Measurements from ENCODE around the gene GMEB2.

The GMEB2 gene

DNA sequence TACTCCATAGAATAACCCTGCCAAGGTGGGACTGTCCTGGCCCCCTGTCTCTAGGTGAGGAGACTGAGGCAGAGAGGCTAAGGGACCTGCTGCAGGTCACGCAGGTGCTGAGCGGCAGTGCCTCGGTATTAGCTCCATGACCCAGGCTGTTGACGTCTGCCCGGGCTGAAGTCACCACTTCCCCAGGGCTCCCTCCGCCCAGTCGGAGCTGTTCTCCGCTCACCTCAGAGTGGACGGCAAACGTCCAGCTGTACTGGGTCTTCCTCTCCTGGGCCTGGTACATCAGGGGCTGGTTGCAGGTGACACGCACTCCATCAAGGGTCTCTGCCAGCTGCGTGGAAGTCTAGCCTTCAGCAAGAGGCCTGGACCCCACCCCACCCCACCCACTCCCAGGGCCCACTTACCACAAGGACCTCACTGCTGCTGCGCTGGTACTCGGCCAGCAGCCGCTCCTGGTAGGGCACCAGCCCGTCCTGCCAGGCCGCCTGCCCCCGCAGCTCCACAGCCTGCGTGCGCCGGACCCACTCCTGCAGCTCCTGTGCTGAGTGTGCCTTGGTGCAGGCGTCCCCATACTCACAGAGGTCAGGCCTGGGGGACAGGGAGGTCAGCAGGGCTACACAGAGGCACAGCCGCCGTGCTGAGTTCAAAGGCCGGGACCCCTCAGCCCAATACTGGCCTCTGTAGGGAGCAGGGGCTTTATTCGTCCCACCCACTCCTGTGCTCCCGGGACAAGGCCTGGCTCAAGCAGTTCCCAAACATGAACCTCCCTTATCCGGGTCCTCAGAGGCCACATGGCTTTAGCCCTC, 56.4 kb downstream of the GMEB2 start:
- DNase-seq = no peak
- Mint-ChIP-seq H3K27me3 (ENCODE audit: low read depth, poor library complexity) (no peaks in the 10 kb centered on the region), H3K9me3 (no peaks in the 10 kb centered on the region), H3K27ac (no peak overlapping the region), H3K36me3 (ENCODE audit: low read depth) (no peaks in the 10 kb centered on the region), H3K4me3 (no peak overlapping the region), H3K4me1 (no peaks in the 10 kb centered on the region)
- TF ChIP-seq, protein P1, sequence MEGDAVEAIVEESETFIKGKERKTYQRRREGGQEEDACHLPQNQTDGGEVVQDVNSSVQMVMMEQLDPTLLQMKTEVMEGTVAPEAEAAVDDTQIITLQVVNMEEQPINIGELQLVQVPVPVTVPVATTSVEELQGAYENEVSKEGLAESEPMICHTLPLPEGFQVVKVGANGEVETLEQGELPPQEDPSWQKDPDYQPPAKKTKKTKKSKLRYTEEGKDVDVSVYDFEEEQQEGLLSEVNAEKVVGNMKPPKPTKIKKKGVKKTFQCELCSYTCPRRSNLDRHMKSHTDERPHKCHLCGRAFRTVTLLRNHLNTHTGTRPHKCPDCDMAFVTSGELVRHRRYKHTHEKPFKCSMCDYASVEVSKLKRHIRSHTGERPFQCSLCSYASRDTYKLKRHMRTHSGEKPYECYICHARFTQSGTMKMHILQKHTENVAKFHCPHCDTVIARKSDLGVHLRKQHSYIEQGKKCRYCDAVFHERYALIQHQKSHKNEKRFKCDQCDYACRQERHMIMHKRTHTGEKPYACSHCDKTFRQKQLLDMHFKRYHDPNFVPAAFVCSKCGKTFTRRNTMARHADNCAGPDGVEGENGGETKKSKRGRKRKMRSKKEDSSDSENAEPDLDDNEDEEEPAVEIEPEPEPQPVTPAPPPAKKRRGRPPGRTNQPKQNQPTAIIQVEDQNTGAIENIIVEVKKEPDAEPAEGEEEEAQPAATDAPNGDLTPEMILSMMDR (IDR thresholded peaks at IDR 0.05) = no peak

DNA sequence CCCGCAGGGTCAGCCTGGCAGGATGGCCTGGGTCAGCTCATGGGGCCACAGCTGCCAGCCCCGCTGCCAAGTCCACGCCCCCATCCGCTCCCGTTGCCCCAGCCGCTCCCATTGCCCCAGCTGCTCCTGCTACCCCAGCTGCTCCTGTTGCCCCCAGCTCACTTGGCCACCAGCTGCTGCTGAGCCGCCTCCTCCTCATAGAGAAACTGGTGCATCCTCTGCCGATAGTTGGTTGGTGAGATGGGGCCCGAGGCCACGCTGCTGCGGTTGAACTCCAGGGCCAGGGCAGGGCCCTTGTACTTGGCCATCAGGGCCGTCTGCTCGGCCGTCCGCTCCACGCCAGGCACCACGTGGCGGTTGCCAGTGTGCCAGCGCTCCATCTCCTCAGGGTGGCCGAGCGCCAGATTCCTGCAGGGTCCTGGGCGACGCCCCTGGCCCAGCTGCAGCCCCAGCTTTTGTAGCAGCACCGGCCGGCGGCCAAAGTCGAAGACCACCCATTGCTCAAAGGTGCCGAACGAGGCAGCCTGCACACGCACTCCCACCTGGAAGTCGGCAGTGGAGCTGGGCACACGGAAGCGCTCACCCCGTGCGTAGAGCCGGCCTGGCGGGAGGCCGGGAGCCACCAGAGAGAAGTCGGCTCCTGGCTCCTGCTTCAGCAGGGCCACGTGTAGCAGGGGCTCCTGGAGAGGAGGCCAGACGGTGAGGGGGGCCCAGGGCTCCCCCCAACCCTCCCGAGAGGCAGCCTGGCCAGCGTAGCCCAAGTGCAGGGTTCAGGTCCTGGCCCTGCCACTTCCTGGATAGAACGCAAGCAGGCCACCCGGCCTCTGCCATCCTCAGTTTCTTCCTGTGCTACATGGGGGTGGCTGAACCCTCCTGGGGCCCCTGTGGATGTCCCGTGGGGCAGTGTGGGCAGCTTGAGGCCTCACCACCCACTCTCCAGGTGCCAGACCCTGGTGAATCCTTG, 57.6 kb downstream of the GMEB2 start:
- Mint-ChIP-seq H3K9me3 (no peaks in the 10 kb centered on the region), H3K36me3 (ENCODE audit: low read depth) (no peaks in the 10 kb centered on the region), H3K27me3 (ENCODE audit: low read depth, poor library complexity) (no peaks in the 10 kb centered on the region), H3K4me3 (no peak overlapping the region), H3K4me1 (no peaks in the 10 kb centered on the region), H3K27ac (no peak overlapping the region)
- TF ChIP-seq, protein P1 (IDR thresholded peaks at IDR 0.05) = no peak
- no peak for DNase-seq

DNA sequence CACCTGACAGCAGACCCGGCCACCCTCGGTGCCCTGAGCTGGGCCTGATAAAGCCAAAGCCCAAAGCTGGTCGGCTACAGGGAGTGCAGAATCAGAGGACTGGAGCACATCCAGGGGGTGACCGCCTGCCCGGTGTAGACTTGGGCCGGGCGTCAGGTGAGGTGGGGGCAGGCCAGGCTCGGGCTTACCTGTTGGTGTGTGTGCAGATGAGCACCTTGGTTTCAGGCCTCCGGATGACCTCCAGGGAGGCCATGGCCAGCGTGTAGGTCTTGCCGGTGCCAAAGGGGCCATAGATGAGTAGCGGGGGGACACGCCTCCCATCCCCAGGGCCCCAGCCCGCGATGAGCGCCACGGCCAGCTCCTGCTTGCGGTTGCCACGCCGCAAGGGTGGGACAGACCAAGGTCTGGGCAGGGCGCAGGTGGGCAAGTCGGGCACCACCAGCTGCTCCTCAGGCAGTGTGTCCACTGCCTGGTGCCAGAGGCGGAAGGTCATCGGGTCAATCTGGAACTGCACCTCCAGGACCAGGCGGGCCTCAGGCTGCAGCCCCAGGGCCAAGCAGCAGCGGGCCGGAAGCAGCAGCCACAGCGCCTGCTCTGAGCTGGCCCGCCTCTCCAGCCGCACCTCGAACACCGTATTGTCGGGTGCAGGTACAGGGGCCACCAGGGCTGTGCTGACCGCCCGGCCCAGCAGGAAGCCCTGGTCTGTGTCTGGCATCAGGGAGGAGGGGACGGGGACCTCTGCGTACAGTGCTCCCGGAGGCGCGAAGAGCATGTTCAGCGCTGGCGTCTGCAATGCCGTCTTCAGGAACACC, 58.5 kb downstream of the GMEB2 start:
- H3K4me1 Mint-ChIP-seq = no peaks in the 10 kb centered on the region
- H3K27me3 Mint-ChIP-seq (ENCODE audit: low read depth, poor library complexity) = no peaks in the 10 kb centered on the region
- no peak for DNase-seq
- no peaks in the 10 kb centered on the region for H3K36me3 Mint-ChIP-seq (ENCODE audit: low read depth)
- H3K27ac Mint-ChIP-seq = no peak overlapping the region
- H3K4me3 Mint-ChIP-seq = no peak overlapping the region
- TF ChIP-seq, protein P1 (IDR thresholded peaks at IDR 0.05) = no peak
- no peaks in the 10 kb centered on the region for H3K9me3 Mint-ChIP-seq

DNA sequence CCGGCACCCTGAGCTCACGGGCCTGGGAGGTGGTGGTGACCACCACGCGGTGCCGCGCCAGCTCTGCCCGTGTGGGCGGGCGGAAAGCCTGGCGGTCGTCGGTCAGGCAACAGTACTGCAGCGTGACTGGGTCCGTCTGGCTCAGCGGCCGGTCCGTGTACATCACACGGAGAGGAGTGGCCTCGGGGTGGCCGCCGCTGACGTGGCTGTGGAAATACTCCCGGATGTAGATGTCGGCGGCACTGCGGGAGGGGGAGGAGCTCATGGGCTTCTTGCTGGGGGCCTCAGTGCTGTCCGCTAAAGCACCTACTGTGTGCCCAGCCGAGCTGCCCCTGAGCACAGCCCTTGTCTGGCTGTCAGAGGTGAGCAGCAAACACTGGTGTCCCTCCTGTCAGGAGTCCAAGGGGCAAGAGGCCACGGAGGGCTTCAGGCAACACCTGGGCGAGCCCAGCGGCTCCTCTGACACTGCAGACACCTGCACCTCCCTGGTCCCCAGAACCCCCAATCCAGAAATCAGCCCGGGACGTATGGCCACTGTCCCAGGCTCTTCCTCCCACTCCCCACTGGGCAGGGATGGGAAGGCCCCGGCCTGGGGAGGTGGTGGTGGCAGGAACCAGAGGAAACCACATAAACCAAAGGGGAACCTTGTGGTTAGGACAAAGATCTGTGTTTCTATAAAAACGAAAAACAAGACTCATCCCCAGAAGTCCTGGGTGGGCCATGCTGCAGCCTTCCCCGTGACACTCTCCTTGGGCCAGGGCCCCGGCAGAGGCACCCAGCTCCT, 59.3 kb downstream of the GMEB2 start:
- TF ChIP-seq, protein P1 (IDR thresholded peaks at IDR 0.05) = no peak
- Mint-ChIP-seq H3K4me3 (no peak overlapping the region), H3K36me3 (ENCODE audit: low read depth) (no peaks in the 10 kb centered on the region), H3K4me1 (no peaks in the 10 kb centered on the region), H3K27ac (no peak overlapping the region), H3K27me3 (ENCODE audit: low read depth, poor library complexity) (no peaks in the 10 kb centered on the region), H3K9me3 (no peaks in the 10 kb centered on the region)
- no peak for DNase-seq

DNA sequence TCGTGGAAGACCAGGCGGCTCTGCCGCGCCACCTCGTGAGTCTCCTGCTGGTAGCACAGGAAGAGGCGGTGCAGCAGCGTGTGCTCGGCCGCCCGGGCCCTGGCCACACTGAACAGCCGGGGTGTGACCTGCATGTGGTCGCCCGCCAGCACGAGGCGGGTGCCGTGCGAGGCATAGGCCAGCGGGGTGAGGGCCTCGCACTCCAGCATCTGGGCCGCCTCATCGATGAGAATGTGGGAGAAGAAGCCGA, 59.8 kb downstream of the GMEB2 start:
- H3K36me3 Mint-ChIP-seq (ENCODE audit: low read depth) = no peaks in the 10 kb centered on the region
- no peak for DNase-seq
- no peaks in the 10 kb centered on the region for H3K27me3 Mint-ChIP-seq (ENCODE audit: low read depth, poor library complexity)

More for the DNA sequence above, 59.8 kb downstream of the GMEB2 start:
- TF ChIP-seq, protein P1 (IDR thresholded peaks at IDR 0.05) = no peak
- Mint-ChIP-seq H3K27ac (no peak overlapping the region), H3K4me3 (no peak overlapping the region), H3K9me3 (no peaks in the 10 kb centered on the region), H3K4me1 (no peaks in the 10 kb centered on the region)

Measured in nephron progenitor cell (in vitro differentiated cells).